Stimulated activated CD4-positive, alpha-beta T cell treated with anti-CD3 and anti-CD28 coated beads, Interleukin-2, amount 100 ng/mL, for 24 hours (primary cell): ENCODE measurements around the gene TOB2.
"Not testable (repeated sequence)": the region's sequence is repeated elsewhere in the genome, so short reads cannot be mapped to it uniquely, and the experiment has no call there.

Experiments
- DNase-seq, 2 donors: peaks; one replicate each; pipeline ENCODE4 v3.0.0-alpha.2; 2020

The TOB2 gene

GRCh38 chr22:41461901-41462300 is 15.3 kb upstream of the TOB2 start:
- no peak for DNase-seq

GRCh38 chr22:41460071-41460470 is 13.5 kb upstream of the TOB2 start:
- DNase-seq, result not testable (repeated sequence)

GRCh38 chr22:41459431-41459830 is 12.8 kb upstream of the TOB2 start:
- no peak for DNase-seq

- no peak for DNase-seq
Observed at GRCh38 chr22:41458161-41458728, 11.6 kb upstream of the TOB2 start.

GRCh38 chr22:41448189-41448808 is 1.7 kb upstream of the TOB2 start:
- DNase-seq, result peak; percentile 88 to 89

GRCh38 chr22:41447435-41448188 is 1.0 kb upstream of the TOB2 start:
- DNase-seq, result peak; percentile 67 to 69

- peak in 1 of 2 donors; percentile 39 for DNase-seq
Observed at GRCh38 chr22:41446057-41446501, 522 bp downstream of the TOB2 start.

GRCh38 chr22:41445129-41446056 is 1.2 kb downstream of the TOB2 start:
- peak; percentile 21 to 30 for DNase-seq

- peak; percentile 88 to 89 for DNase-seq
Observed at GRCh38 chr22:41444360-41445128, 2.1 kb downstream of the TOB2 start.

- no peak for DNase-seq
Observed at GRCh38 chr22:41442240-41442792, 4.3 kb downstream of the TOB2 start.

GRCh38 chr22:41440511-41440910 is 6.1 kb downstream of the TOB2 start:
- not testable (repeated sequence) for DNase-seq

- no peak for DNase-seq
Observed at GRCh38 chr22:41437198-41437597, 9.4 kb downstream of the TOB2 start.

GRCh38 chr22:41436322-41437113 is 10.1 kb downstream of the TOB2 start:
- no peak for DNase-seq

- DNase-seq, result no peak
Observed at GRCh38 chr22:41435560-41435959, 11.0 kb downstream of the TOB2 start.

- DNase-seq, result not testable (repeated sequence)
Observed at GRCh38 chr22:41434361-41435003, 12.1 kb downstream of the TOB2 start.

GRCh38 chr22:41433480-41433879 is 13.1 kb downstream of the TOB2 start:
- DNase-seq, result not testable (repeated sequence)

GRCh38 chr22:41431656-41432055 is 14.9 kb downstream of the TOB2 start:
- no peak for DNase-seq

- no peak for DNase-seq
Observed at GRCh38 chr22:41429951-41430332, 16.7 kb downstream of the TOB2 start.

- DNase-seq, result no peak
Observed at GRCh38 chr22:41429232-41429950, 17.2 kb downstream of the TOB2 start.
